ENCODE measurements around the gene FICD.

DNA sequence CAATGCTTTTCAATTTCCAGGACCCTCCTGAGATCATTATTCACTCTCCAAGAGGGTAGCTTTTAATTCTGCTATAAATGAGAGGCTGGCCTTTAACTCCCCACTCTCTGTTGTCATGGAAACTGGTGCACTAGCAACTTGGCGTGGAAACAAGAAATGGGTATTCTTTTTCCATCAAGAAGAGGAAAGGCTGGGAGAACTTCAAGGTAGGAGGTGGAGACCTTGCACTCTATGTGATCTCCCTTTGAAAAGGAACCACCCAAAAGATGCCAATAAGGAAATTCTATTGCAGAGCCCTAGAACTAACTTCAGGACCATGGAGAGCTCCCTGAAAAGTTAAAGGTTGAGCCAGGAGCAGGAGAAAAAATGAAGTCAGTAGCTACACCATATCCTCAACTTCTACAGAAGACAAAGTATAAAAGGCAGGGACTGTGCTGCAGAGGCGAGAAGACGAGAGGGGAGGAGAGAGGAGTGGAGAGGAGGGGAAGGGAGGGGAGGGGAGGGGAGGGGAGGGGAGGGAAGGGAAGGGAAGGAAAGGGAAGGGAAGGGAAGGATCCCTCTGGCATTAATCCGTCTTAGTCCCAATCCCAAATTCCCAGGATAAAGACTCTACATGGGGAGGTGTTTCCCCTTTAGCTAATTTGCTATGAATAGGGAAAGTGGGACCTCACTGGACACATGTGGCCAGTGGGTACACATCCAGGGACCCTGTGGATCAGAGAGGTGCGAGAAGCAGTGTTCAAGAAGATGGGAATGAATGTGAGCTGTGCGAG is 46.7 kb upstream of the FICD start:
- TF ChIP-seq CTCF (IDR thresholded peaks at IDR 0.05) (no peak), POLR2A (IDR thresholded peaks at IDR 0.05) (no peak)
